Parathyroid adenoma (tissue), 2 donors: ENCODE results near the gene ADARB2.

Experiments used
- H2AFZ ChIP-seq: fragments of 300-600 bp; sonication (generic); one replicate; pipeline ENCODE4 v1.7.0; 2017; ENCODE audit warnings: antibody characterized with exemption, mild to moderate bottlenecking
- H3K27ac ChIP-seq: fragments of 300-600 bp; sonication (generic); one replicate; pipeline ENCODE4 v1.7.0; 2017
- H3K27me3 ChIP-seq: fragments of 300-600 bp; sonication (generic); one replicate; pipeline ENCODE4 v1.7.0; 2017; ENCODE audit warnings: low read length; ENCODE audit not compliant: control insufficient read depth, insufficient read depth
- H3K36me3 ChIP-seq: fragments of 300-600 bp; sonication (generic); one replicate; pipeline ENCODE4 v1.7.0; 2017; ENCODE audit warnings: low read length; ENCODE audit not compliant: control insufficient read depth, insufficient read depth
- H3K4me1 ChIP-seq: fragments of 300-600 bp; sonication (generic); one replicate; pipeline ENCODE4 v1.7.0; 2017; ENCODE audit warnings: control low read depth
- H3K4me2 ChIP-seq: fragments of 300-600 bp; sonication (generic); one replicate; pipeline ENCODE4 v1.7.0; 2017; ENCODE audit warnings: low read length
- H3K4me3 ChIP-seq: fragments of 300-600 bp; sonication (generic); one replicate; pipeline ENCODE4 v1.7.0; 2017; ENCODE audit warnings: low read depth, low read length
- H3K79me2 ChIP-seq: fragments of 300-600 bp; sonication (generic); one replicate; pipeline ENCODE4 v1.7.0; 2017; ENCODE audit warnings: control low read depth
- H3K9ac ChIP-seq: fragments of 300-600 bp; sonication (generic); one replicate; pipeline ENCODE4 v1.7.0; 2017; ENCODE audit warnings: mild to moderate bottlenecking
- H3K9me3 ChIP-seq: fragments of 300-600 bp; sonication (generic); one replicate; pipeline ENCODE4 v1.7.0; 2017; ENCODE audit warnings: low read length; ENCODE audit not compliant: control insufficient read depth
- CTCF ChIP-seq: fragments of 300-600 bp; sonication (generic); IDR thresholded peaks from one replicate; pipeline ENCODE4 v1.7.0; 2017; ENCODE audit warnings: antibody characterized with exemption, mild to moderate bottlenecking
- donor health status: primary hyperparathyroidism.

Gene ADARB2

GRCh38 chr10:1382711-1383110 is 354.6 kb downstream of the ADARB2 start:
- H2AFZ ChIP-seq: no peak overlapping the region
- no peak overlapping the region for H3K9ac ChIP-seq
- no peaks in the 10 kb centered on the region for H3K36me3 ChIP-seq
- no peaks in the 10 kb centered on the region for H3K79me2 ChIP-seq
- TF ChIP-seq CTCF: no peak
- H3K4me2 ChIP-seq: no peak overlapping the region
- no peak overlapping the region for H3K27ac ChIP-seq
- H3K9me3 ChIP-seq: no peaks in the 10 kb centered on the region
- no peak overlapping the region for H3K4me3 ChIP-seq
- peaks cover 4% of the 10 kb centered on the region for H3K4me1 ChIP-seq
- H3K27me3 ChIP-seq: no peaks in the 10 kb centered on the region

GRCh38 chr10:1381339-1381738 is 356.0 kb downstream of the ADARB2 start:
- no peak overlapping the region for H3K9ac ChIP-seq
- H3K79me2 ChIP-seq: no peaks in the 10 kb centered on the region
- no peaks in the 10 kb centered on the region for H3K27me3 ChIP-seq

GRCh38 chr10:1380088-1380671 is 357.1 kb downstream of the ADARB2 start:
- Histone ChIP-seq H3K27me3 (no peaks in the 10 kb centered on the region), H3K27ac (no peak overlapping the region), H3K4me3 (no peak overlapping the region), H3K4me1 (peaks cover 8% of the 10 kb centered on the region), H3K79me2 (no peaks in the 10 kb centered on the region), H3K9ac (no peak overlapping the region), H2AFZ (no peak overlapping the region), H3K9me3 (no peaks in the 10 kb centered on the region), H3K4me2 (no peak overlapping the region), H3K36me3 (no peaks in the 10 kb centered on the region)
- no peak for TF ChIP-seq CTCF

More at GRCh38 chr10:1381339-1381738, 356.0 kb downstream of the ADARB2 start:
- Histone ChIP-seq H2AFZ (no peak overlapping the region), H3K36me3 (no peaks in the 10 kb centered on the region), H3K27ac (no peak overlapping the region), H3K4me2 (no peak overlapping the region), H3K9me3 (no peaks in the 10 kb centered on the region), H3K4me3 (no peak overlapping the region), H3K4me1 (peaks cover 7% of the 10 kb centered on the region)
- TF ChIP-seq CTCF: no peak

GRCh38 chr10:1379601-1380000 is 357.7 kb downstream of the ADARB2 start:
- no peak for TF ChIP-seq CTCF
- peaks cover 13% of the 10 kb centered on the region for H3K4me1 ChIP-seq
- no peak overlapping the region for H2AFZ ChIP-seq
- H3K79me2 ChIP-seq: no peaks in the 10 kb centered on the region
- no peak overlapping the region for H3K27ac ChIP-seq
- H3K27me3 ChIP-seq: no peaks in the 10 kb centered on the region
- no peaks in the 10 kb centered on the region for H3K36me3 ChIP-seq
- no peak overlapping the region for H3K9ac ChIP-seq
- no peak overlapping the region for H3K4me2 ChIP-seq
- no peak overlapping the region for H3K4me3 ChIP-seq
- H3K9me3 ChIP-seq: no peaks in the 10 kb centered on the region

GRCh38 chr10:1378473-1378872 is 358.9 kb downstream of the ADARB2 start:
- H3K4me3 ChIP-seq: no peak overlapping the region
- no peak overlapping the region for H3K27ac ChIP-seq
- H3K4me1 ChIP-seq: peaks cover 18% of the 10 kb centered on the region
- no peak overlapping the region for H3K9ac ChIP-seq
- TF ChIP-seq CTCF: no peak
- H3K9me3 ChIP-seq: no peaks in the 10 kb centered on the region
- H2AFZ ChIP-seq: no peak overlapping the region
- no peaks in the 10 kb centered on the region for H3K79me2 ChIP-seq
- no peaks in the 10 kb centered on the region for H3K36me3 ChIP-seq
- no peaks in the 10 kb centered on the region for H3K27me3 ChIP-seq
- no peak overlapping the region for H3K4me2 ChIP-seq
